Measurements from ENCODE around the gene SMIM21.

The SMIM21 gene

DNA sequence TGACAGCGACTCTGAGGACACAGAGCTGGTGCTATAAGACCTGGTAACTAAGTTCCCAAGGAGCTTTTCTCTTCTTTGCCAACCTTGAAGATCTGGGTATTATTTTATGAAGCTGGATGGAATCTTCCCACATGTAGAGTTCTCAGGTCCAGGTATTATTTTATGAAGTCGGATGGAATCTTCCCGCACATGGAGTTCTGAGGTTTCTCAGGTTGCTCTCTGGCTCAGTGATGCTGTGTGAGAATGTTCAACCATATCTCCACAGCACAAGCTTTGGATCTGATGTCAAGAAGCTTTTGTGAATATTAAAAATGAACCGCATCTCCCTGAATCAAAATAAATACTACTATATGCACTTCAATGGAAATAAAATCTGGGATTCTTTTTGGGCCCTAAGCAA lies at the start of gene SMIM21:
SMIM21 (minus strand) TSS at position 101 of the 400 bp plus-strand sequence. CDS start 140 bp downstream, outside the sequence.
- no peak for DNase-seq (ENCODE audit: low read depth)

DNA sequence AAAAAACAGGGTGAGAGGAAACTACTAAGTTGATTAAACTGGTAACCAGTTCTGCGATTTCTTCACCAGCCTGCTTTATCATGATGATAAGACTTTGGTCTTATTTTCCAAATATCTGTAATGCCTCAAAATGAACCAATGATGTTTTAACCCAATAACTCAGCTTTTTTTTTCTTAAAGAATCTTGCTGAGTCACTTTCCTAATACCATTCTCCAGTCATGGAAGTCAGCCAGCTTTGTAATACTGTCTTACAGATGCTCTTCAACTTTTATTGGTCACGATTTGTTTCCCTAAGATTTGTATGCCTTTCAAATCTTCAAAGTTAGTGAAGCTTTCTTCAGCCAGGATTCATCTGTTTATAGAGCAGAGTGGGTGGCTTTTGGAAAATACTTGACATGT lies 47.7 kb upstream of the SMIM21 start:
- peak; percentile 82 for DNase-seq (ENCODE audit: low read depth)

DNA sequence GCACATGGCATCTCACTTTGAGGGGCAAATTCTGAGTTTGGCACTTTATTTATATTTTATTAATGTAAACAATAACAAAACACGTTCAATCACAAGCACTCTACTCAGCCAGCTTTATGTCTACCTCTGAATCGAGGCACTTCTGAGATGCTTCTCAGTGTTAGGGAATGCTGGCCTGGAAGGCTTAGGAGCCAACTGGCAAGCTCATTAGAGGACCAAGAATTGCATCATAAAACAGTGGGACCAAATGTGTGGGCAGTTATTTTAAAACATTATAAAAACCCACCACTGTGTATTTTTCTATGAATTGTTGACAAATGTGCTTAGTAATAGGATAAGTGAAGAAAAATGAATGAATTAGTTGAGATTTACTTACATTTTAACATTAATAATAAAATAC lies 46.8 kb upstream of the SMIM21 start:
- DNase-seq (ENCODE audit: low read depth), result no peak

DNA sequence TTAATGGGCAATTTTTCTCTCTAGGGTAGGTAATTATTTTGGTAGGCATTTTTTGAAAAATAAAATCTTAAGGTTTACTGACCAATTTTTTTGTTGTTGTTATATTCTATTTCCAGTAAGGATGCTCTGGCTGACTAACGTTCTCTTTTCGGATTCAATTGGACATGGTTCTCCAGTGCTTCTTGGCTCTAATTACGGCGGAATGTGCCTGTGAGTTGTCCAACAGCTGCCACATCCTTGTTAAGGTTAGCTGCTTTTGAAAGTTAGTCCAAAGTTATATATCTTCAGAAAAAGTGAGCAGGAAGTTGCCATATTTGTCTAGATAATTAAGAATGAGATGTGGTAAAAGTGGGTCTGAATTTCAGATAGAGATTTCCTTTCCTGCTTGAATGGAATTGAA lies 45.8 kb upstream of the SMIM21 start:
- DNase-seq (ENCODE audit: low read depth), result no peak

DNA sequence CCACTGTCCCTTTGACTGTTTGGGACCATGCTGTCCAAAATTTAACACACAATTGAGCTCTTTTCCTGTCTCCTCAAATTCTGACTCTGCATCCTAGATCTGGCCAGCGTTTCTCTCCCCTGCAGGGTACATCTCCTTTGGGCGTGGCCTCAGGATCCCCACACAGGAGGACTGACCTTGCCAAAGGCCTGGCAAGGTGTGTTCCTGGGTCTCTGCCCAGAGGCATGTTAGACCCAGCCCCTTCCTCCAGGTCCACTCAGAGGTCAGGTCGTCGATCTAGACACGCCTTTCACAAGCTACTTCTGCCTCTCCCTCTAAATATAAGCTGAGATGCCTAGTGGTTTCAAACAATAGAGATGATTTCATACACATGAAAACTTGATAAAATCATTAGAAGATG lies 45.4 kb upstream of the SMIM21 start:
- DNase-seq (ENCODE audit: low read depth), result no peak

DNA sequence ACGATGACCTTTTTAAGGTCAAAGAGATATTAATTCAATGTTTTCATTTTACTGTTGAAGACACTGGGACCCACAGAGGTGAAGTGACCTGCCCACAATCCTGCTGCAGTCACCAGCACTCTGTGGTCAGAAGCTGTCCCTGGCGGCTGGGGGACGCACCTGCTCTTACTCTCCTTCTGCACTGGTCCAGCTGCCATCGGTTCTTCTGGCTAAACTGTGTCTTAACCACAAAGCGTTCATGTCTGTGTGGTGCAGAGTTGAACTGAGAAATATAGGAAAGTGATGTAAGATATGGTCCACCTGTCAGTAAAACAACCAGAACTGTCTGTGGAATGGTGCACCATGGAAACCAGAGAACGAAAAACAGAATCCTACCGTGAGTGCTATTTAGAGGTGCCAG lies 44.9 kb upstream of the SMIM21 start:
- no peak for DNase-seq (ENCODE audit: low read depth)

DNA sequence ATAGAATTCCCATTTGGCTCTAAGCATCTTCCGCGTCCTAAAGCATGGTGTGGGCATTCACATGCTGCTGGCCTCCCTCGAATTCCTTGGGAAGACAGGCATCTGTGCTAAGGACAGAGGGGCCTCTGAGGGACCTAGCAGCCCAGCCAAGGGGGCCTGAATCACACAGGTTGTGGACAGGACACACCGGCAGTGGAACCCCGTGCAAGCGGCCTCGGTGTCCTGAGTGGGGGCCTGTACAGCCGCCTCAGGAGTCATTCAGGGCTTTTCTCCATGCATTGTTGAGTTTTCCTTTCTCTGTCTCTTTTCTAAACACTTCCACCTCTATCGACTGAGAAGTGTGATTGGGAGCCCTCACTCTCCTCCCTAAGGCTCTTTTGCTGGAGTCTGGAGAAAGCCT lies 44.3 kb upstream of the SMIM21 start:
- no peak for DNase-seq (ENCODE audit: low read depth)

DNA sequence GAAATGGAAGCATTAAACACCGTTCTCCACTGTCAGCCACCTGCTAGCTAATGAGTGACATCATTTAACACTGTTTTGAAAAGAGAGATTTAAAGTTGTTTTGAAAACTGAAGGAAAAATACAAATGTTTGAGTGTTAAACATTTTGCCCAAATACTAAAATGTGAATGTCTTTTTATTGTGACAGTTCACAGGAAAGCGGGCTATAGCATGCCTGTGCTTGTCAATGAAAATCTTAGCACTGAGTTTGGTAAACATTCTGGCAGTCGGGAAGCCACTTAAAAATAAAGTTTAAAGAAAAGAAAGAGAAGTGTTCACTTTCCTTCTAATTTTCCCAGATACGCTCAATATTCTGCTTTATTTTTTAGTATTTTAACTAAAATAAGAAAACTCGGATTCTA lies 40.3 kb upstream of the SMIM21 start:
- no peak for DNase-seq (ENCODE audit: low read depth)

DNA sequence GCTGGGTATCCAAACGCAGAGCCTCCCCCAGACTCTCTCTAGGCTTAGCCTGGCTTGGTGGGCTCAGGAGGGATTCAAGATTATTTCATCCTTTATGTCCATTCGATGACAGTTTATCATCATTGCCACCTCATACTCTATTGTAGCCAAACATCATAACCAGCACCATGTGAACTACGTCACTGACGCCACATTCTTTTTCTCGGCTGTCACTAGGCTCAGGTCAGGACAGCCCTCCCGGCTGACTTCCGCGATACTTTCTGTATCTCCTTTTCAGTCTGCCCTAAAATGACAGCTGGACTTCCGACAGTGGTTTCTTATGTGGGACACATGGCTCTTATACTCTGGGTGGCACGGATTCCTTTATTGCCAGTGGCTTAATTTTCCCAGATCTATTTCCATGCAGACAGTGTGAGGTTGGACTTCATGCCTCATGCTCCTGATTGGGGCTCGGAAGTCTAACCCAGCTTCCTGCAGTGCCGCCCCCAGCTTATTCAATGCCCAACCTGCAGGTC lies 39.8 kb upstream of the SMIM21 start:
- no peak for DNase-seq (ENCODE audit: low read depth)

DNA sequence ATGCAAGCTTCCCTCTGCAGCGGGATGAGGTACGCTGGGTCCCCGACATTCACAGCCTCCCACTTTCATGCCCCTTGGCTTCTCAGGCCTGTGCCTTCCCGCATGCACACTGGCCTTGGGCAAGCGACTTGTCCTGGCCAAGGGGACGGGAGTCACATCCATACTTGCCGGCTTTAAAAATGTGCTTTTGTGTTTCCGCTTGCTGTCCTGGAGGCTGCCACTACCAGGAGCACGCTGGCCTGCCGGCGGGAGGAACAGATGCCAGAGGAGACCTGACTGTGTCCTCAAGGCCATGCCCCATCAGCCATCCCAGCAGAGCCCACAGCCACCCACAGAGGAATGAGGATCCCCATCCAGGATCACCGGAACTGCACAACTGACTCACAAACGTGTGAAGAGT lies 36.9 kb upstream of the SMIM21 start:
- no peak for DNase-seq (ENCODE audit: low read depth)

DNA sequence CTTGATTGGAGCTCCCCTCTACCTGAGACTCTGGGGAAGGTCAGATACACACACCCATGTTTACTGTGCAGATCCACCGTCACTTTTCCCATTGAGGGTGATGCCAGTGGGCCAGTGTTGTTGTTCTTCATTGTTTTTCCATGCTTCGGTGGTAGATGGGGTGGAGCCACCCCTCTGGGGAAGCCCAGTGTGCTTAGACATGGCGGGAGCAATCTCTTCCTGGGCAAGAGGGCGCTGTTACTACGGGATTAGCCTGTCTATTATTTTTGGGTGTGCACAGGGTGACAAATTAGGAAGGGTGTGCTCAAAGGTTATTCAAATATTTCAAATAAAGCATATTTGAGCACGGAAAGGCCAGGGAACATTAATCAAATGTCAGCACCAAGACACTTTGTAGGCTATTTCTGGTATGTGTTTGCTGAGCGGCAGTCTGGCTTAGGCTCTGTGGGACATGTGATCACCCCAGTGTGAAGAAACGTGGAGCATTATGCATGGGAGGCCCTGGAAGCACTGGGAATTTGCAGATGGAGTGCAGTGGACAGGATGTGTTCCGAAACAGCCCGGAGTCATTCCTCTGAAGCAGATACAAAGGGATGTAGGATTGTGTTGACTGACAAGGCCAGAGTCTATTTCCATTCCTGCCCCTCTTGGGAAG lies 34.8 kb upstream of the SMIM21 start:
- no peak for DNase-seq (ENCODE audit: low read depth)

DNA sequence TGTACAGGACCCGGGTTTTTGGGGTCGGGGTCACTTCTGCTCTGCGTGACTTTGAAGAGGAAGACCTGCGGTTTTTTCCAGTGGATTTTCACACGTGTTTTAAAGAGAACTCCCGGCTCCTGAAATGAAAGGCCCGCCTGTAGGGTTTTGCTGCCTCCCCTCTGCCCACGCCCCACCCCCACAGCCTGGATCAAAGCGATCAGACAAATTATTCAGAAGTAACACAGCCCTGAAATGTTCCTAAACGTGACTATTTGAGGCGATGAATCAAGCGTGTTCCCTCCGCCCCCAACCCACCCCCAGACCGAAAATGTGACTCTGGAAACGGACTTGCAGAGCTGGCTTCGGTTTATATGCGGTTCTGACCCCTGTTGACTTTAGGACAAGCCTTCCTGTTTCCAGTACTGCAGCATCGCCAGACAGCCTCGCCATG lies 28.7 kb upstream of the SMIM21 start:
- peak; percentile 15 for DNase-seq (ENCODE audit: low read depth)

DNA sequence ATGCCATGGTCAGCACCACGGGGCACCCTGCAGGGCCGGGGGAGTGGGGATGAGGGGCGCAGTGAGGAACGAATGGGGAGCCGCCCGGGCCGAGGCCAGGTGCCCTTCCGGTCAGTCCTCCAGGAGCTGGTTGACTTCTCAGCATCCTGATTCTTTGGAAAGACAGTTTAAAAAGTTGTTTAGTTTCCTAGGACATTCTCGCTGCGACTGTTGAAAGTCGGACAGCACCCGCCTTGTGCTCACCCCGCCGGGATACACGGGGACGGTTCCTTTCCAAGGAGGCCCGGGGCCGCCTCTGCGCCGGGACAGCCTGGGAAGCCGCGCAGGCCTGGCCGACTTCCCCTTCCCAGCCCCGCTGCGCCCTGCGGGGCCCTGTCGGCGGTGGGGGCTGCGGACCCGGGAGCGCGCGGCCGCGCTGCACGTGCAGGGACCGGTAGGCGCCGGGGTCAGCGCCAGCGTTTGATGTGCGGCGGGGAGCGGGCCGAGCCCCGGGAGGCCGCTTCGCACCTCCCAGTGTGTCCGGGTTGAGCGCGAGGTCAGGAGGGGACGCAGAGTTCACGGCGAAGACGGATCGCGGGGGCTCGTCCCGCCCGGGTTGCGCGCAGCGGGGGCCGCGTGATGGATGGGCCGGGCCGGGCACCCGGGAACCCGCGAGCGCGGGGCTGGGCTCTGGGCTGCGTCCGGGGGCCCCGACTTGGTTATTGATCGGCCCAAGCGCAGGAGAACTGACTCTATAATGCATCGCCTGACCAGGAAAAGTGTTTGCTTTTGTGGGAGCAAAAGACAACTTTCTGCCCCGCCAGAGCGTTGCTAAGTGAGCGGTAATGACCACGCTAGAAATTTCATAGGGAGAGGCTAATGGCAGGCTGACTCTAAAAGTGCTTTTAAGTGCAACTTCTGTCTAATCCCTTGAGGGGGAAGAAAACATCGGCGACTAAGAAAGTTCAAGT lies 28.0 kb upstream of the SMIM21 start:
- DNase-seq (ENCODE audit: low read depth), result peak; percentile 34

DNA sequence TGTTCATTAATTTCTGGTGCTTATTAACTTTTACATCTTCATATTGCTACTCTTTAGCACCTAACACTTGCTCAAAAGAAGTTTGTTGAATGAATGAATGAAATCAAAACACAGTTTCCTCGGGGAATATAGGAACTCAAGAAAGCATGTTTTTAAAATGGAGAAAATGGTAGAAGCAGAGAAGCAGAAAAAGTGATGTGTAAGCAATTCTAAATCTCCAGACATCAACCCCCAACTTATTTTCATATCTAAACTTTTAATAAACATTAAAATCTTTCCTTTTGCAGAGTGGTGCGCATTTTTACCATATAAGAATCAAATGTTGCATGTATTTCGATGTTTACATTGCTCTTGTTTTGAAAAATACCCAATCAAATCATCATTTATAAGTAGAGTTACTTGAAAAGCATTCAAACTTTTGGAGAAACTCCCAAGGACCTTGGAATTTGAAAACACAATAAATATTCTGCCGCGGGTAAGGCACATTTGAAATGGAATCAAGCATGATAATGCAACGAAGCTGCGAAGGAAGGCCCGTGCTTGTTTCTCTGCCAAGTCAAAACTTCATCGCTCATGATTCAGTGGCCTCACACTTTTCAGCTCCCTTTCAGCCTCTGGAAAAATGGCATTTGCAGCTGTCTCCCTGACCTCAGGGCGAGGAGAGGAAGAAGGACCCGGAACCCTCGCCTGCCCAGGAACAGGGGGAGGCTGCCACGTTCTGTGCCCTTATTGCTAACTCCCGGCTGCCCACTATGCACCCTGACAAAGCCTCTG lies 26.7 kb upstream of the SMIM21 start:
- no peak for DNase-seq (ENCODE audit: low read depth)

DNA sequence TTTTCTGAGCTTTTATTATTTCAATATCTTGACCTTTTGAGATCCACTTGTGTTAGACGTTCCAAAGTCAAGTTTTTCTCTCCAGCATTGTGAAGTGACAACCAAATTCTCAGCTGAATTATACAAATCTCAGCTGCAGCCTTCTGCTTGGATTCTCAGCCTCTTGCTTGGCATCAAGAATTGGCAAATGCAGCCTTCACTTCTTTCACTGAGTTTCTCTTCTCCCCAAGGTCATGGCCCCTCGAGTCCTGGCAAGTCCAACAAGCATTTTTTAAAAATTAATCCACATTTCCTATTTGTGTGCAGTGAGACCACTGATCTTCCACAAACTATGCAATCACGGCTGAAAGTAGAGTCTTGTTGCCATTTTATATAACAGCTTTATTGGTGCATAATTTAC lies 23.4 kb upstream of the SMIM21 start:
- DNase-seq (ENCODE audit: low read depth), result no peak

DNA sequence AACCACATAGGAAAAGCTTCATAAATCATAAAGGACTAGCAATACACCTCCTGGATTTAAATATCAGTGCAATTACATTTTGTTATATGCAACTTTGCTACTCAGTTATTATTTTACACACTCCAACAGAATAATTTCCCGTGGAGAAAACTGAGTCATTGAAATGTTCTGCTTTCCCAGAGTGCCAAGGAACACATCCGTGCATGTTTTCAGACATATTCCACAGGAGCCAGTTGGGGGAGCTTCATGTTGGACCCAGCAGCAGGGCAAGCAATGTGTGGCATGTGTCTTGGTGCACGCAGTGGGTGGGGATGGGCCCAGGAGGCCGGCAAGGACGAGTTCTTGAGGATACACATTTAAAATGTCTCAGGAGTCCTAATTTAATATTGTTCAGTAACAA lies 14.4 kb upstream of the SMIM21 start:
- peak; percentile 16 for DNase-seq (ENCODE audit: low read depth)

DNA sequence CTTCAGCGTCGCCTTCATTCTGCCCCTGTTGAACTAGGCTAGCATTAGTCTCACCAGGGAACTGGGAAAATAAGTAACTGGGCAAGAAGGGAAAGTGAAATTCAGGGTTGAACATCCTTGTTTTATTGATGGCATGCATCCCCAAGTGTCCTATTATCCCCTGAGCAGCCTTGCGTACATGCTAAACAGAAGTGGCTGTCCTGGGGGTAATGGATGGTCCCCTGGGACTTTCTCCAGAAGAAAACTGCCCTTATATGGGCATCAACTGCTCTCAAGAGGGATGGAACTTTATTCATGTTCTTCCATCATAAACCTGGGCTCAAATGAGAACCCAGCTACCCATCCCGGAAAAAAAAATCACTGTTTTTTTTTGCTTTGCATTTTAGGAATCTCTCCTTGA lies 11.8 kb upstream of the SMIM21 start:
- no peak for DNase-seq (ENCODE audit: low read depth)

DNA sequence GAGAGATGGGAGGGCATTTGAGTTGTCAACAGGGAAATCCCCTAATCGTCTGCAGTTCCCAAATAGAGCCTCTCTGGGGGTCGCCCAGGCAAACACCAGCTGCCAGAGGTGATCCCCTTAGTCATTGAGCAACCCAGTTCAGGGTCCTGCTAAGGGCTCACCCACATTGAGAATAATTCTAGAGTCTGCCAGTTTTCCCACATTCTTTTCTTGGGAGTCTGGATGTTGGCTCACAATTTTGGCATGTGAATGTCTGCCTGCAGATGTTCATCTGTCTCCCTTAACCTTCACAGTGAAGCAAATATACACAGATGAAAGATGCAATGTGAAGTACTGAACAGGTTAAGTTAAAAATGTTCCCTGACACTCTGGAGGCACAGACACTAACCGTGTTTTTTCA lies 11.4 kb upstream of the SMIM21 start:
- peak; percentile 62 for DNase-seq (ENCODE audit: low read depth)

DNA sequence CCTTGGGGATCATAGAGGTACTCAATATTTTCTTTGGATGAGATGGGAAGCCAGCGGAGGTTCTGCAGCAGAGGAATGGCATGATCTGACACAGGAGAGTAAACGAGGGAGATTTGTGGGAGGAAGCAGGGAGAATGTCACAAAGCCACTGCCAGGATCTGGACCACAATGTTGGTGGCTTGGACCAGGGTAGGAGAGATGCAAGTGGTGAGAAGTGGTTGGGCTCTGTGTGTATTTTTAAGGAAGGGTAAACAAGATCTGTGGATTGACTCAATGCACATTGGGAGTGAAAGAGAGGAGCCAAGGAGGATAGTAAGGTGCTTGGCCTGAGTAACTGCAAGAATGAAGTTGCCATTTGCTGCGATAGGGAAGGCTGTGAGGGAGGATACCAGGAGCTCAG lies 10.5 kb upstream of the SMIM21 start:
- DNase-seq (ENCODE audit: low read depth), result no peak

DNA sequence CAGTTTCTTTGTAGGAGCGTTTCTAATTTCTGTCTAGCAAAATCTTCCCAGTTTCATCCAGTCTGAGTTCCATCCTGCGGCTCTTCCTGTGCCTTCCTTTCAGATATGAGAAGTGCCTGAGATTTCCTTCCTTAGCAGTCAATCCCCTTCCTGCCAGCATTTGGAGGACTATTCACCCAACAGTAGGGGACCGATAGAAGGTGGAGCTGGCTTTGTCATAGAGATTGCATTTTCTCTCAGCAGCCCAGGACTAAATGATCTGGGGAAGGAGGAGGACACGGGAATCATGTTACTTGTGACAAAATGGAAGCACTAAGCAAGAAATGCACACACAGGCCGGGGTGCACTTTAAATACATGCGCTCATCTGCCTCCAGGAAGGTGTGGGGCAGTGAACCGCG lies 5.6 kb upstream of the SMIM21 start:
- no peak for DNase-seq (ENCODE audit: low read depth)

DNA sequence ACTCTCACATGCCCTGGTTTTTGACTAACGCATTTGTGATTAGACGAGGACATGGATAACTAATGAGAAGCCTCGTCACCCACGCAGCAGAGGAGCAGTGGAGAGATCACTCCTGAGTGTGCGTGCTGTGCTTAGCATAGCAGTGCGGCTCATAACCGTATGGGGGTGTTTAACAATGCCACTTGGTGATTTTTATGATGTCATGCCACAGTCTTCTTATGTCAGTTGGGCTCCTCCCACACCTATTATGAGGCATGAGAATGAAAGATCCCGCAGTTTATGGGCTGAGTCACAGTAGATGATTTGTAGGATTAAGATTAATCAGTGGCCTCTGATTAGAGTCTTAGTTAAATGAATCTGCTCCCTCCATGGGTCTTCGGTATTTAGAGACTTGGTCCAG lies 2.5 kb upstream of the SMIM21 start:
- DNase-seq (ENCODE audit: low read depth), result peak; percentile 77

DNA sequence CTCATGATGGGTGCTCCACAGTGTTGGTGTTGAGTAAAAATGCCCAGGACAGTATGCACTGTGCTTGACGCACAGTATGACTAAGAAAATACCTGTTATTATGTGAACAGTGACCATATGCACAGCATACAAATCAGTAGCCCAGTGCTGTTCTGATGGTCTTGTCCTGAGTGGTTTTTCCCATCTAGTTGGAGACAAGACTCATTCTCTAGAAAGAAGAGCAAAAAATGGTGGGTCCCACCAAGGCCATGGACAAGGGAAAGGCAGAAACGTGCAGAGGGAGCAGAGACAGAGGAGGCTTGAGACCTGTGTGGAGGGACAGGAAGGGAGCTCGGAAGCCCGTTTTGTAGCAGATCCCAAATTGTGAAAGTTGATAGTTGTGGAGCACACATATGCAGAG lies 987 bp upstream of the SMIM21 start:
- DNase-seq (ENCODE audit: low read depth), result no peak

Data from amniotic epithelial cell (primary cell).